ENCODE data around the gene GLIS1.

GLIS1 gene

DNA sequence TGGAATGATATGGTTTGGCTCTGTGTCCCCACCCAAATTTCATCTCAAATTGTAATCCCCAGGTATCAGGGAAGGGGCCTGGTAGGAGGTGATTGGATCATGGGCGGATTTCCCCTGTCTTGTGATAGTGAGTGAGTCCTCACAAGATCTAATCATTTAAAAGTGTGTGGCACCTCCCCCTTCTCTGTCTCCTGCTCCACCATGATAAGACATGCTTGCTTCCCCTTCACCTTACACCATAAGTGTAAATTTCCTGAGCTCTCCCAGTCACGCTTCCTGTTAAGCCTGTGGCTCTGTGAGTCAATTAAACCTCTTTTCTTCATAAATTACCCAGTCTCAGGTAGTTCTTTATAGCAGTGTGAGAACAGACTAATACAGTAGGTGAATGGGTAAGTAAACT lies 170.4 kb downstream of the GLIS1 start:
- no peak for DNase-seq (ENCODE audit: low read depth)
- TF ChIP-seq, protein P1, sequence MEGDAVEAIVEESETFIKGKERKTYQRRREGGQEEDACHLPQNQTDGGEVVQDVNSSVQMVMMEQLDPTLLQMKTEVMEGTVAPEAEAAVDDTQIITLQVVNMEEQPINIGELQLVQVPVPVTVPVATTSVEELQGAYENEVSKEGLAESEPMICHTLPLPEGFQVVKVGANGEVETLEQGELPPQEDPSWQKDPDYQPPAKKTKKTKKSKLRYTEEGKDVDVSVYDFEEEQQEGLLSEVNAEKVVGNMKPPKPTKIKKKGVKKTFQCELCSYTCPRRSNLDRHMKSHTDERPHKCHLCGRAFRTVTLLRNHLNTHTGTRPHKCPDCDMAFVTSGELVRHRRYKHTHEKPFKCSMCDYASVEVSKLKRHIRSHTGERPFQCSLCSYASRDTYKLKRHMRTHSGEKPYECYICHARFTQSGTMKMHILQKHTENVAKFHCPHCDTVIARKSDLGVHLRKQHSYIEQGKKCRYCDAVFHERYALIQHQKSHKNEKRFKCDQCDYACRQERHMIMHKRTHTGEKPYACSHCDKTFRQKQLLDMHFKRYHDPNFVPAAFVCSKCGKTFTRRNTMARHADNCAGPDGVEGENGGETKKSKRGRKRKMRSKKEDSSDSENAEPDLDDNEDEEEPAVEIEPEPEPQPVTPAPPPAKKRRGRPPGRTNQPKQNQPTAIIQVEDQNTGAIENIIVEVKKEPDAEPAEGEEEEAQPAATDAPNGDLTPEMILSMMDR (IDR thresholded peaks at IDR 0.05; ENCODE audit: low read depth, low read length, missing control alignments) = no peak
- no peak overlapping the region for H3K4me3 ChIP-seq (ENCODE audit: low read depth, low read length)

DNA sequence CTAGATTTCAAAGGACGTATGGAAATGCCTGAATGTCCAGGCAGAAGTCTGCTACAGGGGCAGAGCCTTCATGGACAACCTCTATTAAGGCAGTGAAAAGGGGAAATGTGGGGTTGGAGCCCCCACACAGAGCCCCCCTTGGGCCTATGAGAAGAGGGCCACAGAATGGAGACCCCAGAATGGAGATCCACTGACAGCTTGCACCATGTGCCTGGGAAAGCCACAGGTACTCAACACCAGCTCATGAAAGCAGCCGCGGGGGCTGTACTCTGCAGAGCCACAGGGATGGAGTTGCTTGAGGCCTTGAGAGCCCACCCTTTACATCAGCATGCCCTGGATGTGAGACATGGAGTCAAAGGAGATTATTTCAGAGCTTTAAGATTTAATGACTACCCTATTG lies 171.1 kb downstream of the GLIS1 start:
- no peak for DNase-seq (ENCODE audit: low read depth)
- no peak overlapping the region for H3K4me3 ChIP-seq (ENCODE audit: low read depth, low read length)
- TF ChIP-seq, protein P1 (IDR thresholded peaks at IDR 0.05; ENCODE audit: low read depth, low read length, missing control alignments) = no peak

DNA sequence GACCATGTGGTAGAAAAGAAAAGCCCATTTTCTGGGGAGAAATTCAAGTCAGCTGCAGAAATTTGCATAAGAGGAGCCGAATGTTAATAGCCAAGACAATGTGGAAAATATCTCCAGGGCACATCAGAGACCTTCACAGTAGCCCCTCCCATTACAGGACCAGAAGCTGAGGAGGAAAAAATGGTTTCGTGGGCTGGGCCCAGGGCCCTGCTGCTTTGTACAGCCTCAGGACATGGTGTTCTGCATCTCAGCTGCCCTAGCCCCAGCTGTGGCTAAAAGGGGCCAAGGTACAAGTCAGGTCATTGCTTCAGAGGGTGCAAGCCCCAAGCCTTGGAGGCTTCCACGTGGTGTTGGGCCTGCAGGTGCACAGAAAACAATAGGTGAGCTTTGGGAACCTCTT lies 171.5 kb downstream of the GLIS1 start:
- H3K4me3 ChIP-seq (ENCODE audit: low read depth, low read length) = no peak overlapping the region
- no peak for DNase-seq (ENCODE audit: low read depth)
- TF ChIP-seq, protein P1 (IDR thresholded peaks at IDR 0.05; ENCODE audit: low read depth, low read length, missing control alignments) = no peak

DNA sequence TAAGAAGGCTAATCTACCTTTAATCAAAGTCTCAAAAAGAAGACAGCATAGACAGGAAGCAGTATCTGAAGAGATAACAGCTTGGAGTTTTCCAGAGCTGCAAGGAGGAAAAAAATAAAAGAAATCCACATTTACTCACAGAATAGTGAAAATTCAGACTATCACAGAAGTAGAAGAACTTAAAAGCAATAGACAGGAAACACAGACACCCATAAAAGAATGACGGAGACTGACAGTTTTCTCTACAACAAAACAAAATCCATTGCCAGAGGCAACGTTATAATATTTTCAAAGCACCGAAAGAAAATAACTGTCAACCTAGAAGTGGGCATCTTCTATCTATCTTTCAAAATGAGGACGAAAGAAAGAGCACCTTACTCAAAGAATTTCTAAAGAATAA lies 175.4 kb downstream of the GLIS1 start:
- TF ChIP-seq, protein P1 (IDR thresholded peaks at IDR 0.05; ENCODE audit: low read depth, low read length, missing control alignments) = no peak
- no peak for DNase-seq (ENCODE audit: low read depth)
- H3K4me3 ChIP-seq (ENCODE audit: low read depth, low read length) = no peak overlapping the region

DNA sequence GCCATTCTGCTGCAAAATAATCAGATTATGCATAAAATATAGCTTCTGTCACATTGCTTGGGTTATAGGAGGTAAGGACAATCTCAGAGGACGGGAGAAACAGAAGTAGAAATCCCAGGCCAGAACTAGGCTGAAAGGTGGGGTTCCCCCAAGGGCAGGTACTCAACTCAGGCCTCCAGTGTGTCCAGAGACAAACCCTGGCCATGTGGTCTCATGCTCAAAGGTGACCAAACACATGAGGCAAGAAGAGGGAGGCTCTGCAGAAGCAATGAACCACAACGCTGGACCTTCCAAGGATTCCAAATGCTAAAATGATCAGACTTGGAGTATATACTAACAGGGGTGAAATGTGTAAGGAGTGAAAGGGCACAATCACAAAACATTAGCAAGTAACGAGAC lies 176.0 kb downstream of the GLIS1 start:
- TF ChIP-seq, protein P1 (IDR thresholded peaks at IDR 0.05; ENCODE audit: low read depth, low read length, missing control alignments) = no peak
- DNase-seq (ENCODE audit: low read depth) = no peak

DNA sequence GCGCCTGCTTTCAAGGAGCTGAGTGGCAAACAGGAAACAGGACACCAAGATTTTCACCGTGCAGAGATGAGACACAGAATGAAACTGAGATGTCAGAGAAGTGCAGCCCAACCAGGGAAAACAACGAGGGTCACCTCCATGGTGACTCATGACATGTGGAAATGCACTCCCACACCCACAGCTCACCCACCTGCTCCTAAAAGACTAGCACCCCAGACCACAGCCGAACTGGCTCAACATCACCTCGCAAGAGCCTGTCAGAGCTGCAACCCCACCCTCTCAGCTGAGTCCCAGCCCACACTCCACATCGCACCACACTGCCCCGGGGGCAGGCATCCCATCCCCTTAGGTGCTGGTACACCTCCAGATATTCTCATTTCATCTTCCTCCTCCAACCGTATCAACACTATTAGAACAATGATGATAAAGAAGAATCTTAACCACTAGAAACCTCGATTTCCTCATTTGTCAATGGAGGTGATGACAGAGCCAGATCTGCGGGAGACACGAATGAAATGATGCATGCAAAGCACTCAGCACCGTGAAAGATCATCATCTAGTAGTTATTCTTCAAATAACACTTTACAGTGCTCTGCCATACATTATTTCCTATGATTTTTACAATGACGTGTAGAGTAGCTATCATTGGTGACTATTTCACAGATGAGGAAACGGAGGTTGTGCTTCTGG lies 176.5 kb downstream of the GLIS1 start:
- TF ChIP-seq, protein P1 (IDR thresholded peaks at IDR 0.05; ENCODE audit: low read depth, low read length, missing control alignments) = no peak
- no peak overlapping the region for H3K4me3 ChIP-seq (ENCODE audit: low read depth, low read length)
- no peak for DNase-seq (ENCODE audit: low read depth)

More for the DNA sequence above, 176.0 kb downstream of the GLIS1 start:
- H3K4me3 ChIP-seq (ENCODE audit: low read depth, low read length) = no peak overlapping the region

DNA sequence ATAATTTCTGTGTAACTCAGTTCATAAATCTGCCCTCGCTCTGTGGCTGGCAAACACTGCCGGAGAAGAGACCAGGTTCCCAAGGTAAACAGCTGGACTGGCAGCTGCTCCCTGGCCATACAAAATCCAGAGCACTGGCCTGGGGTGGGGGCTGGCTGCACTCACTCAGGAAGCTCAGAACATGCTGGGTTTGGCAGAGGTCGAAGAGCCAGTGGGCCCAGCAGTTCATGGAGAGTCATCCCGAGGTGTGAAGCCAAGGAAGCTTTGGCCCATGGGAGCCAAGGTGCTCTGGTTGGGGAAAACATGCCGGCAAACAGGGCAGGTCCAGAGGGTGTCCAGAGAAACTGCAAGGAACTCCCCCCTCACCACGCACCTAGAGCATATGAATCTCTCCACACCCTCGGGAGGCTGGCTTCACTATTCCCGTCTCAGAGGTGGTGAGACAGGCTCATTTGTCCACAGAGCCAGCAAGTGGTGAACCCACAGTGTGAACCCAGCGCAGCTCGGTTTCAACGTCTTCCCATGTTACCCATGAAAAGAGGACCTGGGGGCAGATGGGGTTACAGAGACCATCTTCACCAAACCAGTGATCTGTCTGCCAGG lies 177.4 kb downstream of the GLIS1 start:
- DNase-seq (ENCODE audit: low read depth) = no peak
- H3K4me3 ChIP-seq (ENCODE audit: low read depth, low read length) = no peak overlapping the region
- TF ChIP-seq, protein P1 (IDR thresholded peaks at IDR 0.05; ENCODE audit: low read depth, low read length, missing control alignments) = no peak
